Measurements from ENCODE around the gene GSTA4. TPM values are rescaled to one million over a fixed set of nuclear protein-coding genes. Genes with fewer than 3 reads are reported as not detected.

GSTA4 gene
- total and polyA plus RNA-seq, 2 donors (not counting 3 experiments of a cell fraction or from before 2014, with no cell fraction given): 15.0 to 24.6 TPM

DNA sequence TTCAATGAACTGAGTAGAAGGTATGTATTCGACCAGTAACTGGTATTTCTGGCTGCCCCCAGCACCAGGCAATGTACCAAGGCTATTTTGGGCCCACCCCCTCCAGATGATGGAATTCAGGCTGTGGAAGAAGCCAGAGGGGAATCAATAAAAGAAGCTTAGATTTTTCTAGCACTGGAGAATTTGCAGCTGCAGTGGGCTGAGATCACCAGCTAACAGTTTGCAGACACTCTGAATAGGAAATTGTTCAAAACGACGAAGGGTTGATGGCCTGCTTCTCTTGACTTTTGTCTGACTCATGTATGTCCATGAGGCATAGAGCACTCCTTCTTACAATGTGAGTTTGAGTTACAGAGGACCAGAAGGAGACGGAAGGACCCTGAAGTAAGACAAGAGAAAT lies 37.8 kb upstream of the GSTA4 start:
- Histone ChIP-seq H3K4me3 (replicated peaks in 1 of 3; ENCODE audit: insufficient read depth in 1 of 3, low read depth in 1 of 3, low read length in 3 of 3) (no peak overlapping the region), H3K27ac (ENCODE audit: insufficient read depth, low read depth, low read length) (no peak overlapping the region), H3K9me3 (replicated peaks; ENCODE audit: control insufficient read depth, insufficient read depth, low read length) (no peaks in the 10 kb centered on the region), H3K36me3 (ENCODE audit: control insufficient read depth in 2 of 2, extremely low read depth in 1 of 2, insufficient read depth in 2 of 2, low read length in 2 of 2) (no peaks in the 10 kb centered on the region), H3K9ac (replicated peaks; ENCODE audit: extremely low read depth, insufficient read depth, low read length) (no peak overlapping the region), H3K4me2 (ENCODE audit: insufficient read depth, low read length) (no peak overlapping the region), H2AFZ (ENCODE audit: low read depth, low read length) (no peak overlapping the region), H4K20me1 (replicated peaks; ENCODE audit: control insufficient read depth, extremely low read depth, insufficient read depth, low read length) (no peaks in the 10 kb centered on the region), H3K4me1 (ENCODE audit: control insufficient read depth, extremely low read depth, insufficient read depth, low read length) (peaks cover 17% of the 10 kb centered on the region), H3K79me2 (ENCODE audit: control insufficient read depth, insufficient read depth, low read length) (no peaks in the 10 kb centered on the region), H3K27me3 (ENCODE audit: control insufficient read depth in 2 of 2, insufficient read depth in 2 of 2, low read length in 2 of 2) (no peaks in the 10 kb centered on the region), H3K9me1 (replicated peaks; ENCODE audit: control insufficient read depth, extremely low read depth, insufficient read depth, low read length) (no peaks in the 10 kb centered on the region)
- dilution Hi-C loops (cut with MboI; ENCODE audit: extremely low pct_ligation_motif_present, low sequenced_read_pairs) (no loop called here), intact Hi-C loops (cut with micrococcal nuclease) (no loop called here)
- no peak for FAIRE-seq
- ChIA-PET POLR2A (interaction anchor here (1.5 kb wide), 1 partner anchor 9 kb away, joined by 3 read pairs; no protein-coding TSS in a partner anchor), CTCF (interaction anchor here (1.5 to 3.0 kb wide), 3 partner anchors 10 to 37 kb away, joined by 3 to 17 read pairs (median 12); partner anchors contain the start of gene GSTA4)
- BruUV-seq (replicated peaks): no TSS peak
- no peak for TF ChIP-seq GATA2 (IDR thresholded peaks at IDR 0.05; ENCODE audit: insufficient read depth, insufficient read length, low read depth, low read length)
- no peak for TF ChIP-seq EZH2 (IDR thresholded peaks at IDR 0.05; ENCODE audit: borderline replicate concordance, low read depth, low read length, severe bottlenecking)
- no peak for TF ChIP-seq POLR2AphosphoS5 (IDR thresholded peaks at IDR 0.05; ENCODE audit: insufficient read depth, low read depth, low read length)
- DNase-seq (ENCODE audit: low read depth, low spot score): peak; percentile 22

DNA sequence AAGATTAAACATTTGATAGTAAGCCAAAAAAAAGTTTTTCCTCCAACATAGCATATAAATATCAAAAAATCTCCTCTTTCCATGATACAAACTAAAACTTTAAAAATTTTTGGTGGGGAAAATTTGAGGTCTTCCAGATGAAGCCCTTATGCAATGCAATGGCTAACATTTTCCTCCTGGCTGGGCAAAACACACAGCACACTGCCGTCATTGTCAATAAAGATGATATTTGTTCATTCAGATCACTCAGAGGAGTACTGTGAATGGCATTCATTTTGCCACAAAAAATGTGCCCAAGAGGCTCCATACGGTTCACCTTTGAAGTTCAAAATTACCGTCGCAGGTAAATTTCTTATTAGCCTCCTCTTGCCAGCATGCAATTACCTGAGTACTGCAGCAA lies 36.2 kb upstream of the GSTA4 start:
- no peaks in the 10 kb centered on the region for H3K36me3 ChIP-seq (ENCODE audit: control insufficient read depth in 2 of 2, extremely low read depth in 1 of 2, insufficient read depth in 2 of 2, low read length in 2 of 2)
- TF ChIP-seq POLR2AphosphoS5 (IDR thresholded peaks at IDR 0.05; ENCODE audit: insufficient read depth, low read depth, low read length) (no peak), GATA2 (IDR thresholded peaks at IDR 0.05; ENCODE audit: insufficient read depth, insufficient read length, low read depth, low read length) (no peak), FOS (IDR thresholded peaks at IDR 0.05; ENCODE audit: borderline replicate concordance, insufficient read depth, low read length) (no peak), MYC (IDR thresholded peaks at IDR 0.05; ENCODE audit: low read depth, low read length) (no peak), JUN (IDR thresholded peaks at IDR 0.05; ENCODE audit: borderline replicate concordance, insufficient read depth, insufficient read length, low read depth) (no peak), MAX (IDR thresholded peaks at IDR 0.05; ENCODE audit: insufficient read depth, insufficient read length) (no peak)
- H3K27me3 ChIP-seq (ENCODE audit: control insufficient read depth in 2 of 2, insufficient read depth in 2 of 2, low read length in 2 of 2): no peaks in the 10 kb centered on the region
- intact Hi-C loops (cut with micrococcal nuclease): no loop called here
- dilution Hi-C loops (cut with MboI; ENCODE audit: extremely low pct_ligation_motif_present, low sequenced_read_pairs): no loop called here
- no TSS peak for BruUV-seq (replicated peaks)
- H2AFZ ChIP-seq (ENCODE audit: low read depth, low read length): no peak overlapping the region
- no peak for DNase-seq (ENCODE audit: low read depth, low spot score)
- H3K9me1 ChIP-seq (replicated peaks; ENCODE audit: control insufficient read depth, extremely low read depth, insufficient read depth, low read length): no peaks in the 10 kb centered on the region
- H3K27ac ChIP-seq (ENCODE audit: insufficient read depth, low read depth, low read length): no peak overlapping the region
- H4K20me1 ChIP-seq (replicated peaks; ENCODE audit: control insufficient read depth, extremely low read depth, insufficient read depth, low read length): no peaks in the 10 kb centered on the region
- CTCF ChIA-PET: interaction anchor here (1.1 to 3.0 kb wide), 2 partner anchors 11 to 35 kb away, joined by 3 to 12 read pairs; no protein-coding TSS in a partner anchor
- no peak overlapping the region for H3K4me2 ChIP-seq (ENCODE audit: insufficient read depth, low read length)
- POLR2A ChIA-PET: no interaction called here
- H3K79me2 ChIP-seq (ENCODE audit: control insufficient read depth, insufficient read depth, low read length): no peaks in the 10 kb centered on the region
- H3K4me3 ChIP-seq (replicated peaks in 1 of 3; ENCODE audit: insufficient read depth in 1 of 3, low read depth in 1 of 3, low read length in 3 of 3): no peak overlapping the region
- H3K9me3 ChIP-seq (replicated peaks; ENCODE audit: control insufficient read depth, insufficient read depth, low read length): no peaks in the 10 kb centered on the region
- peaks cover 17% of the 10 kb centered on the region for H3K4me1 ChIP-seq (ENCODE audit: control insufficient read depth, extremely low read depth, insufficient read depth, low read length)
- H3K9ac ChIP-seq (replicated peaks; ENCODE audit: extremely low read depth, insufficient read depth, low read length): no peak overlapping the region
- no peak for FAIRE-seq

Measured in endothelial cell of umbilical vein (primary cell).